Lung (tissue), 12 donors: ENCODE results near the gene MARK2. TPM values are rescaled to one million over a fixed set of nuclear protein-coding genes. Genes with fewer than 3 reads are reported as not detected.
A peak's percentile ranks its signal among the peaks of the same experiment; 100 is the strongest.

ENCODE experiments used
- ATAC-seq: fragments of 200-7000 bp; cut with Tn5 transposase; one replicate; pipeline ENCODE4 v1.9.1; 2020; ENCODE audit warnings: moderate number of reproducible peaks; ENCODE audit not compliant: insufficient read depth, low FRiP score
- DNase-seq, 3 donors: peaks; one replicate each; pipeline ENCODE4 v3.0.0-alpha.2; 2013 to 2017
- H3K27ac ChIP-seq, 2 donors: one replicate each; pipeline ENCODE4 v1.5.1; 2013; ENCODE audit warnings: mild to moderate bottlenecking in 2 of 2, moderate library complexity in 2 of 2, control low read depth in 1 of 2, inconsistent platforms in 1 of 2, low read depth in 1 of 2, low read length in 1 of 2
- H3K27me3 ChIP-seq, 3 donors: one replicate each; pipeline ENCODE4 v1.5.1; 2013; ENCODE audit warnings: low read length in 2 of 3; ENCODE audit not compliant: control insufficient read depth in 3 of 3, insufficient read depth in 3 of 3
- H3K36me3 ChIP-seq, 4 donors: one replicate each; pipeline ENCODE4 v1.5.1; 2013; ENCODE audit warnings: low read length in 4 of 4, mild to moderate bottlenecking in 1 of 4, moderate library complexity in 1 of 4; ENCODE audit not compliant: control insufficient read depth in 4 of 4, insufficient read depth in 4 of 4
- H3K4me1 ChIP-seq, 5 donors: one replicate each; pipeline ENCODE4 v1.5.1; 2013; ENCODE audit warnings: low read length in 5 of 5, mild to moderate bottlenecking in 2 of 5, moderate library complexity in 1 of 5; ENCODE audit not compliant: control insufficient read depth in 5 of 5, insufficient read depth in 5 of 5
- H3K4me3 ChIP-seq: one replicate; pipeline ENCODE4 v1.5.1; 2013; ENCODE audit warnings: mild to moderate bottlenecking, control low read depth, moderate library complexity
- H3K9ac ChIP-seq, 2 donors: one replicate each; pipeline ENCODE4 v1.5.1; 2013; ENCODE audit warnings: low read length in 2 of 2, control low read depth in 1 of 2; ENCODE audit not compliant: insufficient read depth in 1 of 2
- H3K9me3 ChIP-seq, 4 donors: one replicate each; pipeline ENCODE4 v1.5.1; 2013; ENCODE audit warnings: low read length in 3 of 4, mild to moderate bottlenecking in 1 of 4, moderate library complexity in 1 of 4; ENCODE audit not compliant: control insufficient read depth in 4 of 4, insufficient read depth in 3 of 4
- CTCF ChIP-seq: IDR thresholded peaks from 2 replicates; pipeline ENCODE4 v1.5.1; 2012; ENCODE audit warnings: mild to moderate bottlenecking; ENCODE audit errors: control extremely low read depth, extremely low read depth
- WGBS, 2 donors: extraction: QIAGEN DNeasy Blood & Tissue Kit; methylation state at CpG; one replicate each; pipeline ENCODE4 v1.1.7; 2013; 5-methylcytosine and 5-hydroxymethylcytosine counted together
- polyA plus RNA-seq, 2 donors: library from polyadenylated mRNA; stranded (reverse); fragments of 200-250 nt; gene quantifications; one replicate each; pipeline ENCODE4 v1.2.1, GENCODE V29; 2013
- total RNA-seq, 2 donors: library from RNA; depleted of rRNA in 1 of 2; stranded (reverse); fragments of >200 nt in 1 of 2; gene quantifications; one replicate each; pipeline ENCODE4 v1.2.1, GENCODE V29; 2014 to 2021
- donor health status: control.
- donor health status: control.
- donor health status: Bipolar disorder and iron deficiency.
- donor health status: healthy.
- donor health status: DM: yes; HTN: yes; CAD: no.

The MARK2 gene
- total and polyA plus RNA-seq, 4 donors, result 15.5 to 42.9 (median 32.3) TPM

GRCh38 chr11:63923319-63923718 is 84.4 kb downstream of the MARK2 start:
- H3K9me3 ChIP-seq, result no peaks in the 10 kb centered on the region
- H3K4me3 ChIP-seq, result no peak overlapping the region
- DNase-seq, result no peak
- ATAC-seq, result no peak
- no peak for TF ChIP-seq CTCF
- H3K27ac ChIP-seq, result no peak overlapping the region
- no peaks in the 10 kb centered on the region for H3K27me3 ChIP-seq
- peaks cover 0 to 28% (median 12%) of the 10 kb centered on the region in 5 donors for H3K4me1 ChIP-seq
- WGBS, 2 donors, result 59 to 74% methylated on average over 4 of the region's 4 CpGs
- no peak overlapping the region for H3K9ac ChIP-seq
- no peaks in the 10 kb centered on the region for H3K36me3 ChIP-seq

DNA sequence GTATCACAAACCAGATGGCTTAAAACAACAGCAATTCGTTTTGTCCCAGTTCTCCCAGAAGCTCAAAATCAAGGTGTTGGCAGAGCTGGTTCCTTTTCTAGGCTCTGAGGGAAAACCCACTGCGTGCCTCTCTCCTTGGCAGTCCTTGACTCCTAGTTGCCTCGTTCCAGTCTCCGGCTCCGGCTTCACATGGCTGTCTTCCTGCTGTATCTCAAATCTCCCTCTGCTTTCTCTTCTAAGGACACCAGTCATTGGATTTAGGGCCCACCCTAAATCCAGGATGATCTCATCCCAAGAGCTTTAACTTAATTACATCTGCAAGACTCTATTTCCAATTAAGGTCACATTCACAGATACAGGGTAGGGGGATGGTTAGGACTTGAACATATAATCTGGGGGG is 90.7 kb downstream of the MARK2 start:
- H3K9me3 ChIP-seq, result no peaks in the 10 kb centered on the region
- H3K4me3 ChIP-seq, result no peak overlapping the region
- ATAC-seq (no peak), DNase-seq (no peak)
- H3K36me3 ChIP-seq, result no peaks in the 10 kb centered on the region
- peaks cover 0 to 6% (median 0%) of the 10 kb centered on the region in 5 donors for H3K4me1 ChIP-seq
- 87 to 95% methylated on average over 5 of the region's 5 CpGs for WGBS, 2 donors
- TF ChIP-seq CTCF, result no peak
- H3K9ac ChIP-seq, result no peak overlapping the region
- no peaks in the 10 kb centered on the region for H3K27me3 ChIP-seq
- H3K27ac ChIP-seq, result no peak overlapping the region

GRCh38 chr11:63931045-63931444 is 92.1 kb downstream of the MARK2 start:
- no peak overlapping the region for H3K4me3 ChIP-seq
- DNase-seq, result peak in 2 of 3 donors; percentile 41 to 44
- no peaks in the 10 kb centered on the region for H3K36me3 ChIP-seq
- no peak for TF ChIP-seq CTCF
- H3K9ac ChIP-seq, result no peak overlapping the region
- peaks cover 0 to 6% (median 0%) of the 10 kb centered on the region in 5 donors for H3K4me1 ChIP-seq
- no peak overlapping the region for H3K27ac ChIP-seq
- no peak for ATAC-seq
- H3K27me3 ChIP-seq, result no peaks in the 10 kb centered on the region
- no peaks in the 10 kb centered on the region for H3K9me3 ChIP-seq
- 80 to 84% methylated on average over 6 of the region's 6 CpGs for WGBS, 2 donors

GRCh38 chr11:63931876-63932275 is 93.0 kb downstream of the MARK2 start:
- no peak for TF ChIP-seq CTCF
- 80 to 88% methylated on average over 12 of the region's 12 CpGs for WGBS, 2 donors
- Histone ChIP-seq H3K27ac (no peak overlapping the region), H3K9me3 (no peaks in the 10 kb centered on the region), H3K36me3 (no peaks in the 10 kb centered on the region), H3K4me1 (peaks cover 0 to 6% (median 0%) of the 10 kb centered on the region in 5 donors), H3K27me3 (no peaks in the 10 kb centered on the region), H3K9ac (no peak overlapping the region), H3K4me3 (no peak overlapping the region)
- ATAC-seq, result no peak
- DNase-seq, result no peak
